Astrocyte (in vitro differentiated cells and primary cell): Measurements from ENCODE around the gene DLL4. TPM values are rescaled to one million over a fixed set of nuclear protein-coding genes. Genes with fewer than 3 reads are reported as not detected.

Source experiments
- DNase-seq: peaks from one replicate; pipeline ENCODE4 v3.0.0-alpha.2; 2010; ENCODE audit warnings: low read depth
- FAIRE-seq: peaks from 2 replicates; lab custom pipeline; 2011; peaks lifted over from hg19 to GRCh38; lab: Jason Lieb, UNC
- H2AFZ ChIP-seq: 2 replicates; pipeline ENCODE4 v1.6.0; 2012; ENCODE audit warnings: low read depth, low read length, inconsistent platforms
- H3K27ac ChIP-seq: 2 replicates; pipeline ENCODE4 v1.5.1; 2011; ENCODE audit warnings: low read depth, low read length, inconsistent platforms
- H3K27me3 ChIP-seq: 2 replicates; pipeline ENCODE4 v1.6.0; 2011; ENCODE audit warnings: low read length, inconsistent platforms; ENCODE audit not compliant: insufficient read depth
- H3K36me3 ChIP-seq: 2 replicates; pipeline ENCODE4 v1.5.1; 2011; ENCODE audit warnings: low read length, inconsistent platforms; ENCODE audit not compliant: insufficient read depth
- H3K4me1 ChIP-seq: 2 replicates; pipeline ENCODE4 v1.5.1; 2011; ENCODE audit warnings: low read length, inconsistent platforms; ENCODE audit not compliant: insufficient read depth
- H3K4me2 ChIP-seq: 2 replicates; pipeline ENCODE4 v1.6.0; 2012; ENCODE audit warnings: low read length, inconsistent platforms
- H3K4me3 ChIP-seq: 2 replicates; pipeline ENCODE4 v1.5.1; 2011; ENCODE audit warnings: low read depth, mild to moderate bottlenecking, low read length, inconsistent platforms; ENCODE audit not compliant: insufficient read depth
- H3K79me2 ChIP-seq: 2 replicates; pipeline ENCODE4 v1.6.0; 2012; ENCODE audit warnings: mild to moderate bottlenecking, low read length, inconsistent platforms; ENCODE audit not compliant: insufficient read depth
- H3K9ac ChIP-seq: 2 replicates; pipeline ENCODE4 v1.6.0; 2012; ENCODE audit warnings: mild to moderate bottlenecking, low read length, inconsistent platforms
- H3K9me3 ChIP-seq: 2 replicates; pipeline ENCODE4 v1.5.1; 2012; ENCODE audit warnings: low read depth, mild to moderate bottlenecking, low read length, inconsistent platforms; ENCODE audit not compliant: insufficient read depth
- H4K20me1 ChIP-seq: 2 replicates; pipeline ENCODE4 v1.6.0; 2012; ENCODE audit warnings: low read length, inconsistent platforms; ENCODE audit not compliant: insufficient read depth
- H3K27ac Mint-ChIP-seq: one replicate; pipeline ENCODE4 v1.8.0; 2021; ENCODE audit warnings: mild to moderate bottlenecking, mixed read lengths; ENCODE audit not compliant: unreplicated experiment
- H3K27me3 Mint-ChIP-seq: one replicate; pipeline ENCODE4 v1.8.0; 2021; ENCODE audit warnings: low read depth, mixed read lengths; ENCODE audit not compliant: unreplicated experiment
- H3K36me3 Mint-ChIP-seq: one replicate; pipeline ENCODE4 v1.8.0; 2021; ENCODE audit warnings: low read depth, mixed read lengths; ENCODE audit not compliant: unreplicated experiment
- H3K4me1 Mint-ChIP-seq: one replicate; pipeline ENCODE4 v1.8.0; 2021; ENCODE audit warnings: low read depth, mixed read lengths; ENCODE audit not compliant: unreplicated experiment
- H3K4me3 Mint-ChIP-seq: one replicate; pipeline ENCODE4 v1.8.0; 2021; ENCODE audit warnings: mild to moderate bottlenecking, moderate library complexity, mixed read lengths; ENCODE audit not compliant: unreplicated experiment
- H3K9me3 Mint-ChIP-seq: one replicate; pipeline ENCODE4 v1.8.0; 2021; ENCODE audit warnings: mild to moderate bottlenecking, mixed read lengths; ENCODE audit not compliant: unreplicated experiment
- CTCF ChIP-seq: IDR thresholded peaks from 2 replicates; pipeline ENCODE4 v1.5.1; 2011; ENCODE audit warnings: low read depth, mild to moderate bottlenecking, inconsistent platforms, low read length, moderate library complexity; ENCODE audit not compliant: insufficient read depth
- EZH2 ChIP-seq: IDR thresholded peaks from 2 replicates; pipeline ENCODE4 v1.6.1; 2012; ENCODE audit warnings: mild to moderate bottlenecking, low read length, inconsistent platforms; ENCODE audit not compliant: insufficient read depth
- total RNA-seq: library from RNA; stranded (reverse); gene quantifications from 2 replicates; pipeline ENCODE4 v1.2.1, GENCODE V29; 2021

Gene DLL4
- total RNA-seq, 1 donor from 2014 or later, result 0.09 TPM

- Histone ChIP-seq H3K9me3 (no peaks in the 10 kb centered on the region), H4K20me1 (no peaks in the 10 kb centered on the region), H3K4me1 (peaks cover 10% of the 10 kb centered on the region), H3K4me3 (no peak overlapping the region), H3K27ac (no peak overlapping the region), H3K27me3 (no peaks in the 10 kb centered on the region), H3K9ac (no peak overlapping the region), H3K4me2 (no peak overlapping the region), H2AFZ (no peak overlapping the region), H3K36me3 (no peaks in the 10 kb centered on the region), H3K79me2 (no peaks in the 10 kb centered on the region)
- Mint-ChIP-seq H3K4me1 (peaks cover 6% of the 10 kb centered on the region), H3K4me3 (no peak overlapping the region), H3K27ac (no peak overlapping the region), H3K9me3 (peaks cover 2% of the 10 kb centered on the region), H3K27me3 (peaks cover 28% of the 10 kb centered on the region), H3K36me3 (peaks cover 7% of the 10 kb centered on the region)
- DNase-seq, result no peak
- no peak for FAIRE-seq
- TF ChIP-seq CTCF, result no peak
Measured at GRCh38 chr15:40949756-40950207, 20.6 kb downstream of the DLL4 start.

- peaks cover 18% of the 10 kb centered on the region for H3K4me1 Mint-ChIP-seq
- H3K36me3 ChIP-seq, result no peaks in the 10 kb centered on the region
- no peak for TF ChIP-seq CTCF
- TF ChIP-seq EZH2, result no peak
- no peak overlapping the region for H3K9ac ChIP-seq
- H3K4me3 ChIP-seq, result no peak overlapping the region
- DNase-seq, result no peak
- peaks cover 10% of the 10 kb centered on the region for H3K4me1 ChIP-seq
- no peak for FAIRE-seq
- H3K27ac Mint-ChIP-seq, result peak overlapping the region; percentile 98
- no peak overlapping the region for H3K27ac ChIP-seq
- peak overlapping the region; percentile 78 for H3K4me3 Mint-ChIP-seq
- no peak overlapping the region for H2AFZ ChIP-seq
- H3K27me3 Mint-ChIP-seq, result peaks cover 16% of the 10 kb centered on the region
- H3K36me3 Mint-ChIP-seq, result peaks cover 13% of the 10 kb centered on the region
- H4K20me1 ChIP-seq, result peaks cover 8% of the 10 kb centered on the region
- H3K27me3 ChIP-seq, result no peaks in the 10 kb centered on the region
- H3K9me3 Mint-ChIP-seq, result peaks cover 4% of the 10 kb centered on the region
- H3K79me2 ChIP-seq, result no peaks in the 10 kb centered on the region
- H3K4me2 ChIP-seq, result no peak overlapping the region
- H3K9me3 ChIP-seq, result no peaks in the 10 kb centered on the region
Measured at GRCh38 chr15:40951764-40952163, 22.6 kb downstream of the DLL4 start.

- peaks cover 16% of the 10 kb centered on the region for H3K27me3 Mint-ChIP-seq
- peak overlapping the region; percentile 78 for H3K4me3 Mint-ChIP-seq
- Histone ChIP-seq H2AFZ (peak overlapping the region; percentile 99), H3K9ac (peak overlapping the region; percentile 87), H3K27ac (peak overlapping the region; percentile 80), H4K20me1 (peaks cover 11% of the 10 kb centered on the region), H3K4me2 (peak overlapping the region; percentile 96), H3K4me3 (peak overlapping the region; percentile 80), H3K79me2 (no peaks in the 10 kb centered on the region), H3K4me1 (peaks cover 10% of the 10 kb centered on the region), H3K27me3 (no peaks in the 10 kb centered on the region), H3K36me3 (no peaks in the 10 kb centered on the region), H3K9me3 (no peaks in the 10 kb centered on the region)
- FAIRE-seq (no peak), DNase-seq (no peak)
- H3K9me3 Mint-ChIP-seq, result peaks cover 4% of the 10 kb centered on the region
- TF ChIP-seq EZH2 (no peak), CTCF (no peak)
- peak overlapping the region; percentile 98 for H3K27ac Mint-ChIP-seq
- H3K4me1 Mint-ChIP-seq, result peaks cover 20% of the 10 kb centered on the region
- H3K36me3 Mint-ChIP-seq, result peaks cover 13% of the 10 kb centered on the region
Measured at GRCh38 chr15:40952301-40952900, 23.3 kb downstream of the DLL4 start.
